Transverse colon (tissue), 4 donors: ENCODE data around the gene FARSA. TPM values are rescaled to one million over a fixed set of nuclear protein-coding genes. Genes with fewer than 3 reads are reported as not detected.
A peak's percentile ranks its signal among the peaks of the same experiment; 100 is the strongest.

Source experiments
- DNase-seq: peaks from one replicate; pipeline ENCODE4 v3.0.0-alpha.2; 2019
- H3K27ac ChIP-seq, 4 donors: fragments of 200-600 bp; sonication (generic); 2 replicates each; pipeline ENCODE4 v1.5.1; 2016 to 2018; ENCODE audit warnings: inconsistent platforms in 4 of 4
- H3K27me3 ChIP-seq: fragments of 200-600 bp; sonication (generic); 2 replicates; pipeline ENCODE4 v1.5.1; 2017; ENCODE audit warnings: inconsistent platforms
- H3K36me3 ChIP-seq, 4 donors: fragments of 200-600 bp; sonication (generic); 2 replicates each; pipeline ENCODE4 v1.5.1; 2017 to 2019; ENCODE audit warnings: inconsistent platforms in 4 of 4
- H3K4me1 ChIP-seq, 4 donors: fragments of 200-600 bp; sonication (generic); 2 replicates each; pipeline ENCODE4 v1.5.1; 2017 to 2020; ENCODE audit warnings: inconsistent platforms in 4 of 4
- H3K4me3 ChIP-seq, 4 donors: fragments of 200-600 bp; sonication (generic); 1 replicate in 1 of 4; 2 replicates in 3 of 4; pipeline versions ENCODE4 v1.5.1 to v1.6.1; 2017 to 2019; ENCODE audit warnings: inconsistent platforms in 4 of 4
- H3K9me3 ChIP-seq, 2 donors: fragments of 200-600 bp; sonication (generic); 2 replicates each; pipeline ENCODE4 v1.5.1; 2017 to 2019; ENCODE audit warnings: inconsistent platforms in 2 of 2
- EP300 ChIP-seq: sonication (generic); formaldehyde crosslinking; IDR thresholded peaks from one replicate; pipeline ENCODE4 v1.6.1; 2017; ENCODE audit warnings: antibody characterized with exemption, low read depth
- POLR2A ChIP-seq: fragments of 450-650 bp; IDR thresholded peaks from one replicate; pipeline ENCODE4 v1.6.1; 2016; ENCODE audit warnings: antibody characterized with exemption, mild to moderate bottlenecking, moderate library complexity
- POLR2AphosphoS5 ChIP-seq, 3 donors: sonication (generic); formaldehyde crosslinking; IDR thresholded peaks; one replicate each; pipeline ENCODE4 v1.6.1; 2016; ENCODE audit warnings: antibody characterized with exemption in 3 of 3
- WGBS, 2 donors: methylation state at CpG; one replicate each; pipeline ENCODE4 v1.1.5; 2018; ENCODE audit warnings: low coverage in 1 of 2; 5-methylcytosine and 5-hydroxymethylcytosine counted together
- in situ Hi-C, 4 donors: fragments of 200-750 bp; cut with MboI; loops; one replicate each; pipeline versions ENCODE4 v1.15.0 to v1.15.1; 2017; ENCODE audit warnings: low sequenced_read_pairs in 3 of 4, low pct_ligation_motif_present in 1 of 4, low pct_unique_long_range_greater_than_20kb in 1 of 4
- intact Hi-C: fragments of 100-400 bp; cut with DNase I; formaldehyde crosslinking; loops from one replicate; pipeline ENCODE4 v1.15.1; 2023; ENCODE audit warnings: low total_unique reads
- total RNA-seq, 4 donors: library from RNA; depleted of rRNA; stranded (reverse); fragments of >200 nt; gene quantifications; one replicate each; pipeline ENCODE4 v1.1.0, GENCODE V29; 2016
- TF ChIP-seq, protein P1 (sequence below), 5 experiments: fragments of 200-600 bp in 3 of 5; fragments of 450-650 bp in 2 of 5; sonication (generic) in 3 of 5; IDR thresholded peaks; 1 replicate in 2 of 5; 2 replicates in 3 of 5; pipeline ENCODE4 v1.5.1; 2016 to 2017; ENCODE audit warnings: antibody characterized with exemption in 5 of 5, inconsistent platforms in 3 of 5, mild to moderate bottlenecking in 2 of 5, moderate library complexity in 1 of 5

FARSA gene
- total RNA-seq, 4 donors from 2014 or later, result 18.0 to 40.8 (median 32.6) TPM

DNA sequence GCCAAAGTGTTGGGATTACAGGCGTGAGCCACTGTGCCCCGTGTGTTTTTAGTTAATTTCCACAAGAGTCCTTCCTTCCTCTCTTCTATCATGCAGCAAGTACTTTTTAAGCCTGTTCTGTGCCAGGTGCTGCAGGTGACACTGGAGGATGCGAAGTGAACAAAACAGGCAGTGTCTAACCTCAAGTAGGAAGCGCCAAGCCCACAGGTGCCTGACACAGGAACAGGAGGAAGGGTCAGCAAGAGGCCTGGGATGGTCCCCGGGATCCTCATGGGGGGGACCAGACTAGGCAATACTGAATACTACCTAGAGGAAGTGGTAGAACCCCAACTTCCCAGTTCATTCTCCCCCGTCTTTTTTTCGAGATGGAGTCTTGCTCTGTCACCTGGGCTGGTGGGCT, 3.1 kb upstream of the FARSA start:
- in situ Hi-C loops, result no loop called here
- TF ChIP-seq EP300 (no peak), POLR2AphosphoS5 (IDR thresholded peaks at IDR 0.05) (no peak), POLR2A (no peak)
- TF ChIP-seq, protein P1, sequence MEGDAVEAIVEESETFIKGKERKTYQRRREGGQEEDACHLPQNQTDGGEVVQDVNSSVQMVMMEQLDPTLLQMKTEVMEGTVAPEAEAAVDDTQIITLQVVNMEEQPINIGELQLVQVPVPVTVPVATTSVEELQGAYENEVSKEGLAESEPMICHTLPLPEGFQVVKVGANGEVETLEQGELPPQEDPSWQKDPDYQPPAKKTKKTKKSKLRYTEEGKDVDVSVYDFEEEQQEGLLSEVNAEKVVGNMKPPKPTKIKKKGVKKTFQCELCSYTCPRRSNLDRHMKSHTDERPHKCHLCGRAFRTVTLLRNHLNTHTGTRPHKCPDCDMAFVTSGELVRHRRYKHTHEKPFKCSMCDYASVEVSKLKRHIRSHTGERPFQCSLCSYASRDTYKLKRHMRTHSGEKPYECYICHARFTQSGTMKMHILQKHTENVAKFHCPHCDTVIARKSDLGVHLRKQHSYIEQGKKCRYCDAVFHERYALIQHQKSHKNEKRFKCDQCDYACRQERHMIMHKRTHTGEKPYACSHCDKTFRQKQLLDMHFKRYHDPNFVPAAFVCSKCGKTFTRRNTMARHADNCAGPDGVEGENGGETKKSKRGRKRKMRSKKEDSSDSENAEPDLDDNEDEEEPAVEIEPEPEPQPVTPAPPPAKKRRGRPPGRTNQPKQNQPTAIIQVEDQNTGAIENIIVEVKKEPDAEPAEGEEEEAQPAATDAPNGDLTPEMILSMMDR (IDR thresholded peaks at IDR 0.05), result no peak
- no peaks in the 10 kb centered on the region for H3K27me3 ChIP-seq
- WGBS, 2 donors, result 60 to 67% methylated on average over 2 to 7 of the region's 7 CpGs
- H3K27ac ChIP-seq, result no peak overlapping the region
- intact Hi-C loops, result no loop called here
- peaks cover 26 to 51% (median 40%) of the 10 kb centered on the region in 4 donors for H3K4me1 ChIP-seq
- no peak for DNase-seq
- H3K9me3 ChIP-seq, result no peaks in the 10 kb centered on the region
- no peak overlapping the region for H3K4me3 ChIP-seq
- peaks cover 0 to 14% (median 7%) of the 10 kb centered on the region in 4 donors for H3K36me3 ChIP-seq

DNA sequence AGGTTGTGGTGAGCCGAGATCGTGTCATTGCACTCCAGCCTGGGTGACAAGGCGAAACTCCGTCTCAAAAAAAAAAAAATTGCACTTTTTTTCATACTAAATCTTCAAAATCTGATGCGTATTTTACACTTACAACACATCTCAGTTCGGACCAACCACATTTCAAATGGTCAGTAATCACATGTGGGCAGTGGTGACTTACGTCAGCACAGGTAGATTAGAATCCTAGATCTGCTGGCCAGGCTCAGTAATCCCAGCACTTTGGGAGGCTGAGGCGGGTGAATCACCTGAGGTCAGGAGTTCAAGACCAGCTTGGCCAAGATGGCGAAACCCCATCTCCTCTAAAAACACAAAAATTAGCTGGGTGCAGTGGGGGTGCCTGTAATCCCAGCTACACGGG, 1.6 kb upstream of the FARSA start:
- no peaks in the 10 kb centered on the region for H3K27me3 ChIP-seq
- no peak overlapping the region for H3K4me3 ChIP-seq
- no peak overlapping the region for H3K27ac ChIP-seq
- in situ Hi-C loops (no loop called here), intact Hi-C loops (no loop called here)
- H3K36me3 ChIP-seq, result peaks cover 0 to 4% (median under 1%) of the 10 kb centered on the region in 4 donors
- H3K9me3 ChIP-seq, result no peaks in the 10 kb centered on the region
- H3K4me1 ChIP-seq, result peaks cover 21 to 37% (median 28%) of the 10 kb centered on the region in 4 donors
- DNase-seq, result no peak
- WGBS, 2 donors, result 85 to 90% methylated on average over 4 to 10 of the region's 10 CpGs
- no peak for TF ChIP-seq POLR2A
- no peak for TF ChIP-seq POLR2AphosphoS5 (IDR thresholded peaks at IDR 0.05)
- no peak for TF ChIP-seq EP300
- TF ChIP-seq, protein P1 (IDR thresholded peaks at IDR 0.05), result no peak

DNA sequence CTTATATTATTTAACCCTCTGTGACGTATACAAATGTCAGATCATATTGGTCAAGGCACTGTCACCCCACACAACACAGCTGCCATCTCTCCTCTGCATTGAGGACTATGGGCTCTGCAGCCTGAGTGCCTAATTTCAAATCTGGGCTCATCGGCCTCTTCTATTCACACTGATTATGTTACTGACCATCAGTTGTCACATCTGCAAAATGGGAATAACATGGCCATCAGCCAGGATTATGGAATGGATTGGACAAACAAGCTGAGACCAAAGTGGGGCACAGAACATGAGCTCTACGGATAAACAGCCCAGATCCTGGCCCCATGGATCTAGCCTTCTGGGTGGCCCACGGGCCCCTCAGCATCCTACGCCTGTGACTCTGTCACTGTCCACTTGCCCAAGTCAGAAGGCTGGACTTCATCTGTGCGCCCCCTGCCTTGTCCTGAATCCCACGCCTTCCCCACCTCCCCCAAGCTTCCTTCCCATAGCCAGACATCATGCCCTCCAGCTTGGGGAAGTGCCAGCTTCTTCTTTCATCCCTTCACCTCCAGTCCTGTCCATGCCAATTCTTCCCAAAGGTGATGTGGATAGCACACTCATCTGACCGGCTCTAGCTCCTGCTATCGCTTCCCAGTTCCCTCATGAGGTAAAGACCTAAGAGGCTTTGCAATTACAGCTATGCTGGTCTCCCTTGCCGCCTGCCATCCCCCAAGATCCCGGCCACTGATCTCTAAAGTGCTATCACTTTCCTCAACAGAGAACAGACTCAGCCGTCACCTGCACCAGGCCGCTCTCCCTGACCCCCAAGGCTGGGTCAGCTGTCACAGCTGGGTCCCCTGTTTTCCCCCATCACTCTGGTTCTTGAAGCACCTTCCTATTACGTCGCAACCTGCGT, 872 bp downstream of the FARSA start:
- Histone ChIP-seq H3K36me3 (peaks cover 0 to 22% (median 3%) of the 10 kb centered on the region in 4 donors), H3K9me3 (no peaks in the 10 kb centered on the region), H3K4me1 (peaks cover 11 to 23% (median 15%) of the 10 kb centered on the region in 4 donors), H3K27ac (peak overlapping the region; percentile 81 to 91 (median 85)), H3K27me3 (no peaks in the 10 kb centered on the region), H3K4me3 (peak overlapping the region; percentile 70 to 99 (median 86))
- TF ChIP-seq EP300 (no peak), POLR2AphosphoS5 (IDR thresholded peaks at IDR 0.05) (no peak), POLR2A (no peak)
- TF ChIP-seq, protein P1 (IDR thresholded peaks at IDR 0.05), result no peak
- DNase-seq, result no peak
- WGBS, 2 donors, result 30 to 80% methylated on average over 2 to 16 of the region's 16 CpGs
- intact Hi-C loops, result no loop called here
- in situ Hi-C loops, result no loop called here

DNA sequence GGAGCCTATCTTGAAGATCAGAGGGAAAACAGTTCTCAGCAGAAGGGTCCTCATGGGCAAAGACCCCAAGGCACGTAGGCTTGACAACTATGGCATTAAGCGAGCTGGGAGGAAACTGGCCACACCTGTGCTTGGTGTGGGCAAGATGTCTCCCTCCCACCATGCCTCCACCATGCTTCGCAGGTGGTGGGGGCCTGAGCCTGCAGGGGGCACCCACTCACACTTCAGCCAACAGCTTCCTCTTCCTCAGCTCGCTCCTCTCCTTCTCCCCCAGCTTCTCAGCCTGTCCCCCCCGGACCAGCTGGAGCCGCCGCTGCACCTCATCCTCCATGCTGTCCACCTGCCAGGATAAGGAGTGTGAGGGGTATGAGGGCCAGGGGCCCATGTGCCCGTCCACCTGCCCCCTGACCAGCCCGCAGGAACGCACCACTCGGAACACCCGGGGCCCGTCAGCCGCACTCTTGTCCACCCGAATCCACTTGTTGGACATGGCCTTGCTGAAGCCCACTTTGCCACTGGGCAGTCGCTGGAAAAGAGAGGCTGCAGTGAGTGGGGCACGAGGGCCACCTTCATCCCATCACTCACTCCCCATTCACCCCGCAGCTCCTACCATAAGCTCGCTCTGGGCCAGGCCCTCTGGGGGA, 3.4 kb downstream of the FARSA start:
- in situ Hi-C loops (no loop called here), intact Hi-C loops (no loop called here)
- Histone ChIP-seq H3K4me3 (no peak overlapping the region), H3K27ac (no peak overlapping the region), H3K36me3 (peaks cover 0 to 43% (median 11%) of the 10 kb centered on the region in 4 donors), H3K4me1 (peaks cover 6 to 19% (median 12%) of the 10 kb centered on the region in 4 donors), H3K9me3 (no peaks in the 10 kb centered on the region), H3K27me3 (no peaks in the 10 kb centered on the region)
- TF ChIP-seq EP300, result no peak
- TF ChIP-seq POLR2AphosphoS5 (IDR thresholded peaks at IDR 0.05), result no peak
- TF ChIP-seq, protein P1 (IDR thresholded peaks at IDR 0.05), result no peak
- TF ChIP-seq POLR2A, result no peak
- no peak for DNase-seq
- 93% methylated on average over 19 of the region's 19 CpGs; no CpG with 5 or more reads in 1 of the 2 donors for WGBS, 2 donors
